Activated B cell treated with CpG ODN at 0.5 μM for 24 hours (primary cell): ENCODE results near the gene SNX9. TPM values are rescaled to one million over a fixed set of nuclear protein-coding genes. Genes with fewer than 3 reads are reported as not detected.
A peak's percentile ranks its signal among the peaks of the same experiment; 100 is the strongest.

Experiments
- ATAC-seq: fragments of 200-7000 bp; cut with Tn5 transposase; one replicate; pipeline ENCODE4 v1.10.0; 2021; ENCODE audit warnings: low read depth, mild to moderate bottlenecking, moderate library complexity
- CTCF ChIA-PET: fragments of 350-600 bp; sonication (Branson Sonifier 250); formaldehyde crosslinking; loops from one replicate; lab custom pipeline; 2021; ENCODE audit warnings: antibody characterized with exemption; lab: Charles Lee
- POLR2A ChIA-PET: fragments of 350-600 bp; sonication (Branson Sonifier 250); formaldehyde crosslinking; loops from one replicate; lab custom pipeline; 2021; ENCODE audit warnings: antibody characterized with exemption; lab: Charles Lee
- DNase-seq: peaks from one replicate; pipeline ENCODE4 v3.0.0; 2022
- H3K27ac Mint-ChIP-seq: one replicate; pipeline ENCODE4 v1.8.0; 2020; ENCODE audit warnings: mixed read lengths
- H3K27me3 Mint-ChIP-seq: one replicate; pipeline ENCODE4 v1.8.0; 2021; ENCODE audit warnings: mixed read lengths
- H3K36me3 Mint-ChIP-seq: one replicate; pipeline ENCODE4 v1.8.0; 2021; ENCODE audit warnings: low read depth, mixed read lengths
- H3K4me1 Mint-ChIP-seq: one replicate; pipeline ENCODE4 v1.8.0; 2021; ENCODE audit warnings: mixed read lengths
- H3K4me3 Mint-ChIP-seq: one replicate; pipeline ENCODE4 v1.8.0; 2020; ENCODE audit warnings: mild to moderate bottlenecking, mixed read lengths
- H3K9me3 Mint-ChIP-seq: one replicate; pipeline ENCODE4 v1.8.0; 2020; ENCODE audit warnings: mixed read lengths
- intact Hi-C: fragments of 100-400 bp; cut with micrococcal nuclease; formaldehyde crosslinking; loops from one replicate; pipeline ENCODE4 v1.15.1; 2024
- total RNA-seq: library from RNA; stranded (reverse); gene quantifications from 2 replicates; pipeline ENCODE4 v1.2.3, GENCODE V29; 2022
- TF ChIP-seq, protein P1 (sequence below): fragments of 200-600 bp; IDR thresholded peaks from one replicate; pipeline ENCODE4 v1.8.0; 2022; ENCODE audit warnings: antibody characterized with exemption, mild to moderate bottlenecking

Gene SNX9
- total RNA-seq, 1 donor from 2014 or later, result 40.0 TPM

DNA sequence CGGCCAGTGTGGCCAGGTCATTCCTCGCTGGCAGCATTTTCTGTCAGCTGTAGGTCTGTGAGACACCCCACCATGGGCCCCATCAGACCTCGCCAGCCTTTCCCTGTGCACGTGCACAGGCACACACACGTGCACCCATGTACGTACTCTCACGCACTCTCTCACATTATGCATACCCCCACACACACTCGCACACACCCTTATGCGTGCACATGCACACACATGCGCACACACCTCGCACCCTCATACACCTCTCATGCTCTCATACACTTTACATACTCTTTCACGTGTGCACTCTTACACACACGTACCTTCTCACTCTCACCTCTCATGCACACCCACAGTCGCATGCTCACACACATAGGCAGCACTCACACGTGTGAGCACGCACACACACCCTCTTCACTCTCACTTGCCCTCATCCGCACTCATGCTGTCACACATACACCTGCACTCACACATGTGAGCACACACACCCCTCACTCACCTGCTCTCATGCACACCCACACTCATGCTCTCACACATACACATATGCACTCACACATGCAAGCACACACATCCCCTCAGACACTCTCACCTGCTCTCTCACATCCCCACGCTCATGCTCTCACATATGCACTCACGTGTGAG, 46.7 kb downstream of the SNX9 start:
- ChIA-PET POLR2A (no interaction called here), CTCF (no interaction called here)
- no peak for DNase-seq
- Mint-ChIP-seq H3K9me3 (no peaks in the 10 kb centered on the region), H3K4me3 (no peak overlapping the region), H3K4me1 (peaks cover 16% of the 10 kb centered on the region), H3K27me3 (no peaks in the 10 kb centered on the region), H3K36me3 (peaks cover 26% of the 10 kb centered on the region), H3K27ac (no peak overlapping the region)
- ATAC-seq, result no peak
- intact Hi-C loops, result loop anchor here (5.0 kb wide), 1 partner anchor 202 kb away; no protein-coding TSS in a partner anchor
- TF ChIP-seq, protein P1, sequence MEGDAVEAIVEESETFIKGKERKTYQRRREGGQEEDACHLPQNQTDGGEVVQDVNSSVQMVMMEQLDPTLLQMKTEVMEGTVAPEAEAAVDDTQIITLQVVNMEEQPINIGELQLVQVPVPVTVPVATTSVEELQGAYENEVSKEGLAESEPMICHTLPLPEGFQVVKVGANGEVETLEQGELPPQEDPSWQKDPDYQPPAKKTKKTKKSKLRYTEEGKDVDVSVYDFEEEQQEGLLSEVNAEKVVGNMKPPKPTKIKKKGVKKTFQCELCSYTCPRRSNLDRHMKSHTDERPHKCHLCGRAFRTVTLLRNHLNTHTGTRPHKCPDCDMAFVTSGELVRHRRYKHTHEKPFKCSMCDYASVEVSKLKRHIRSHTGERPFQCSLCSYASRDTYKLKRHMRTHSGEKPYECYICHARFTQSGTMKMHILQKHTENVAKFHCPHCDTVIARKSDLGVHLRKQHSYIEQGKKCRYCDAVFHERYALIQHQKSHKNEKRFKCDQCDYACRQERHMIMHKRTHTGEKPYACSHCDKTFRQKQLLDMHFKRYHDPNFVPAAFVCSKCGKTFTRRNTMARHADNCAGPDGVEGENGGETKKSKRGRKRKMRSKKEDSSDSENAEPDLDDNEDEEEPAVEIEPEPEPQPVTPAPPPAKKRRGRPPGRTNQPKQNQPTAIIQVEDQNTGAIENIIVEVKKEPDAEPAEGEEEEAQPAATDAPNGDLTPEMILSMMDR, result no peak

DNA sequence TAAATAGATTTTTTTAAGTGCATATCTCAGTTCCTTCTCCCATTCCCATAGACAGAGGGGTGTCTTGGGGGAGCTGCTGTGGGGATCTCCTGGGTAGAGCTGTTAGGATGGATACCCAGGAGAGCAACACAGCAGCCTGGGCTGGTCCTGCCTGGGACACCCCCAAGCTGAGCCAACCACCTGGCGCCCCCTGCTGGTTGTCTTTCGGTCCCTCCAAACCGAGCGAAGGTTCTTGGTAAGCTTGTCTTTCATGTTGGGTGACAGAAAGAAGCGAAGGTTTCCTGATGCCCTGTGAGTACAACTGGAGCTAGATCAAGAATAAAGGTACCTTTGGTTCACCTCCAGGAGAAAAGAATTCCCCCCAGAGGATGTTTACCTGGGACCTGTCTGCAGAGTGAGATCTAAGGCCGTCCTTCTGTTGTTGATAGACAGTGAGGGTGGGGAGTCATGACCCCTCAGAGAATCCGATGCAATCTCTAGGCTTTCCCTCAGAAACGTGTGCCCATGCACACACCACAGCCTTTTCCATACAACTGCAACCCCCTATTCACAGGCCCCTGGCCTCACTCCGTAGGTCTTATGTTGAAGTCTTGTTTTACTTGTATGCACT, 50.8 kb downstream of the SNX9 start:
- H3K27ac Mint-ChIP-seq, result no peak overlapping the region
- no peak overlapping the region for H3K4me3 Mint-ChIP-seq
- peak; percentile 73 for DNase-seq
- peaks cover 26% of the 10 kb centered on the region for H3K4me1 Mint-ChIP-seq
- peaks cover 54% of the 10 kb centered on the region for H3K36me3 Mint-ChIP-seq
- CTCF ChIA-PET, result interaction anchor here (0.7 to 9.8 kb wide), 30 partner anchors 11 to 559 kb away, joined by 3 to 250 read pairs (median 4); no protein-coding TSS in a partner anchor
- ATAC-seq, result peak; percentile 87
- no peaks in the 10 kb centered on the region for H3K9me3 Mint-ChIP-seq
- intact Hi-C loops, result loop anchor here (1.0 to 5.0 kb wide), 6 partner anchors 29 to 560 kb away; no protein-coding TSS in a partner anchor
- POLR2A ChIA-PET, result interaction anchor here (0.8 to 1.9 kb wide), 8 partner anchors 13 to 117 kb away, joined by 3 to 14 read pairs (median 5); no protein-coding TSS in a partner anchor
- H3K27me3 Mint-ChIP-seq, result no peaks in the 10 kb centered on the region
- TF ChIP-seq, protein P1, result peak; percentile 63

DNA sequence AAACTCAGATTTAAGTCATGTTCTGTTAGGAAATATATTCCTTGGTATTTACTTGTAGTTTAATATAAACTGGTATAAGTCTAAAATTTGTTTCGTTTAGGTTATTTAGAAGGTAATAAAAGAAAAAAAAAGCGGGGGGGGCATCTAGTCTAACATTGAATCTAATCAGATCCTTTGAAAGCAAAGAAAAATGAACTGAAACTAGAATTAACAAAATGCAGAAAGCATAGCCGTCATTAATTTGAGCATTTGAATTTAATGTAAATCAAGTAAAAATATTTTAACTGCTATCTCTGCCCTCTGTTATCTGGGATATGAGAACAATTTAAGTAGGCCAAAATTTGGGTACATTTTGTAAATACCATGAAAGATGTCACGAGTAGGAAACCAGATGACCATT, 54.1 kb downstream of the SNX9 start:
- POLR2A ChIA-PET, result interaction anchor here (0.6 kb wide), 1 partner anchor 1217 kb away, joined by 7 read pairs; no protein-coding TSS in a partner anchor
- intact Hi-C loops, result no loop called here
- no peak for DNase-seq

DNA sequence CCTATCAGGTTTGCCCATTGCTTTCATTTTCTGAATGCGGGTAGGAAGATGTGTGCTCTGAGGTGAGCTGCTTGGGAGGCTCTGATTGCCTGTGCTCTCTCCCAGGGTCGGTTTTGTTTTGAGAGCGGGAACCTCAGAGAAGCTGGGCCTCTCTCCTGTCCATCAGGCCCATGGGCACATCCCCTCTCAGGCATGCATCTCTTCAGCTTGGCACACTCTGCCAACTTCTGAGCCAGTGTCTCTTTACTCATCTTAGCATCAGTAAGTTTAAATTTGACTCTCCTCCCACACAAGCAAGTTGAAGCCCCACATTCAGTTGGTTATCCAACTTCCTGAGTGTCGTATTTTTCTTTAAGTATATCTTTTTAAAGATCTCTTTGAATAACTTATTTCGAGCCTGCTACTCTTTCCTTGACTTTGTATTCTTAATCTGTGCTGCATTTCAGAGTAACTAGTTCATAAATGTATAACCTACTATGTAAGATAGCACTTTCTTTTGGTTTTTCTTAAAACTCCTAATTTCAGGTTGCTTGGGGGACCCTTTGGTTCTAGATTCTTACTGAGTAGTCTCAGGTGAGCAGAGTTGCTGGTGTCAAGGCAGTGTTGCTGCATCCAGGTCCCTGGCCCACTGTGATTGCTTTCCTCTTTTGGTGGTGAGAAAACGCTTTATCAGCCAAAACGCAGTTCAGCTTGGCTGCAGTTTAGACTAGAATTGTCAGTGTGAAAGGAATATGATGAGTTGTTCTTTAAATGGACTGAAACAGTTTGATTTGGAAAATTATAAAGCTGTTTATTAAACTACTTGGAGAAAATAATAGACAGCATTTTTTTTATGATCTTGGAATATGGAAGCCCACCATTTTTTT, 54.8 kb downstream of the SNX9 start:
- TF ChIP-seq, protein P1, result no peak
- Mint-ChIP-seq H3K4me1 (peaks cover 33% of the 10 kb centered on the region), H3K4me3 (peak overlapping the region; percentile 46), H3K27ac (peak overlapping the region; percentile 61), H3K27me3 (no peaks in the 10 kb centered on the region), H3K36me3 (peaks cover 87% of the 10 kb centered on the region), H3K9me3 (no peaks in the 10 kb centered on the region)
- ATAC-seq (peak; percentile 47), DNase-seq (no peak)
- ChIA-PET POLR2A (no interaction called here), CTCF (interaction anchor here (1.1 to 9.8 kb wide), 3 partner anchors 117 to 211 kb away, joined by 4 to 250 read pairs (median 5); no protein-coding TSS in a partner anchor)
- intact Hi-C loops, result no loop called here

More for the DNA sequence above, 54.1 kb downstream of the SNX9 start:
- CTCF ChIA-PET, result interaction anchor here (1.1 to 9.8 kb wide), 3 partner anchors 116 to 210 kb away, joined by 4 to 250 read pairs (median 5); no protein-coding TSS in a partner anchor
- TF ChIP-seq, protein P1, result no peak
- Mint-ChIP-seq H3K36me3 (peaks cover 85% of the 10 kb centered on the region), H3K4me3 (peak overlapping the region; percentile 46), H3K27ac (peak overlapping the region; percentile 61), H3K9me3 (no peaks in the 10 kb centered on the region), H3K4me1 (peaks cover 33% of the 10 kb centered on the region), H3K27me3 (no peaks in the 10 kb centered on the region)
- ATAC-seq, result peak; percentile 52
